Esophagus (tissue), 2 donors: ENCODE measurements around the gene CAMKK1. TPM values are rescaled to one million over a fixed set of nuclear protein-coding genes. Genes with fewer than 3 reads are reported as not detected.

Experiments
- H3K27ac ChIP-seq, 2 donors: one replicate each; pipeline ENCODE4 v1.5.1; 2013; ENCODE audit warnings: low read depth in 2 of 2, mild to moderate bottlenecking in 2 of 2, inconsistent platforms in 1 of 2, low read length in 1 of 2, moderate library complexity in 1 of 2
- H3K27me3 ChIP-seq, 2 donors: one replicate each; pipeline ENCODE4 v1.6.1; 2013; ENCODE audit warnings: low read length in 2 of 2, control low read depth in 1 of 2, mild to moderate bottlenecking in 1 of 2; ENCODE audit not compliant: insufficient read depth in 2 of 2, control insufficient read depth in 1 of 2
- H3K36me3 ChIP-seq, 2 donors: one replicate each; pipeline ENCODE4 v1.6.1; 2013; ENCODE audit warnings: low read length in 1 of 2; ENCODE audit not compliant: control insufficient read depth in 2 of 2, insufficient read depth in 2 of 2
- H3K4me1 ChIP-seq, 2 donors: one replicate each; pipeline ENCODE4 v1.6.1; 2013; ENCODE audit warnings: low read length in 1 of 2; ENCODE audit not compliant: control insufficient read depth in 2 of 2, insufficient read depth in 2 of 2
- H3K4me3 ChIP-seq, 2 donors: one replicate each; pipeline ENCODE4 v1.5.1; 2013; ENCODE audit warnings: low read length in 2 of 2, mild to moderate bottlenecking in 2 of 2, low read depth in 1 of 2, moderate library complexity in 1 of 2
- H3K9me3 ChIP-seq, 2 donors: one replicate each; pipeline ENCODE4 v1.6.1; 2013; ENCODE audit warnings: mild to moderate bottlenecking in 2 of 2, low read depth in 1 of 2, low read length in 1 of 2, moderate library complexity in 1 of 2; ENCODE audit not compliant: control insufficient read depth in 2 of 2, insufficient read depth in 1 of 2
- WGBS, 2 donors: extraction: QIAGEN DNeasy Blood & Tissue Kit; methylation state at CpG; one replicate each; pipeline ENCODE4 v1.1.7; 2013; 5-methylcytosine and 5-hydroxymethylcytosine counted together
- polyA plus RNA-seq, 2 donors: library from polyadenylated mRNA; stranded (reverse); fragments of 200-250 nt; gene quantifications; one replicate each; pipeline ENCODE4 v1.2.3, GENCODE V29; 2013
- donor health status: healthy with polysubstance abuse.
- donor health status: Bipolar disorder and iron deficiency.

CAMKK1 gene
- polyA plus RNA-seq, 2 donors = 4.9 to 5.3 TPM

DNA sequence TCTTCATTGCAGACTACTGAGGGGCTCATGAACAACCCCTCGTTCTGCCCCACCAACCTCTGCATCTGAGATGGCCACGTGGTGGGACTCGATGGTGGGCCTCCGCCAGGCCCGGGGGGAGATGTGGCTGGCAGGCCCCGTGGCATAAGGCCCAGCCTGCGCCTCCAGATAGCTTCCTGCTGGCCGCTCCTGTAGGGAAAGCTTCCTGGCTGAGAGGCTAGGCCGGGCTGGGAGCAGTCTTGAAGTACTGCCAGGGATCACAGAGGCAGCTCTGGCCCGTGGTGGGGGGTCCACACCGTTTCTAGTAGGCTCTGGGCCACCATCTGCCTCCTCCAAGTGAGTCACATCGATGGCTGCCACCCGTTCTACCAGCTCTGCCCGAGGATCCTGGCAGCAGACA, 7.6 kb downstream of the CAMKK1 start:
- WGBS, 2 donors = 72 to 87% methylated on average over 14 of the region's 14 CpGs
- H3K36me3 ChIP-seq = peaks cover 0 to 23% of the 10 kb centered on the region in 2 donors
- peaks cover 2 to 32% of the 10 kb centered on the region in 2 donors for H3K4me1 ChIP-seq

DNA sequence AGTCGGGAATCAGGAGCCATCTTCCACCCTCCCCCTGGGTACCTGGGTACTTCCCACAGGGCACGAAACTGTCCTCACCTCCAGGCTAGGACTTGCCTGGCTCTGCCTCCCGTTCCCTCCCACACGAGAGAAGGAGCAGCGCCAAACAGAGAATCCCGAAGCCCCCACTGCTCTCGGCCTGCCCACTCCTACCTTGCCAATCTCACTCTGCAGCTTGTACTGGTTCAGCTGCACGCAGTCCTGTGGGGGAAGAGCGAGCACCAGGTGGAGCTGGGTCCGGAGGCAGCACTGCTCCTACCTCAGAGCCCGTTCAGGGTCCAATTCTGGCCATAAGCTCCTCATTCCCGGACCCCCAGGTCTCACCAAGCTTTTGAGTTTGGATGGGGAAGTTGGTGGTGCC, 8.7 kb downstream of the CAMKK1 start:
- Histone ChIP-seq H3K36me3 (peaks cover 0 to 29% of the 10 kb centered on the region in 2 donors), H3K27ac (no peak overlapping the region), H3K4me3 (no peak overlapping the region), H3K9me3 (no peaks in the 10 kb centered on the region), H3K4me1 (peaks cover 2 to 21% of the 10 kb centered on the region in 2 donors), H3K27me3 (no peaks in the 10 kb centered on the region)
- 80 to 88% methylated on average over 12 of the region's 12 CpGs for WGBS, 2 donors

More for the DNA sequence above, 7.6 kb downstream of the CAMKK1 start:
- no peaks in the 10 kb centered on the region for H3K9me3 ChIP-seq
- no peaks in the 10 kb centered on the region for H3K27me3 ChIP-seq
- H3K4me3 ChIP-seq = no peak overlapping the region
- H3K27ac ChIP-seq = no peak overlapping the region

DNA sequence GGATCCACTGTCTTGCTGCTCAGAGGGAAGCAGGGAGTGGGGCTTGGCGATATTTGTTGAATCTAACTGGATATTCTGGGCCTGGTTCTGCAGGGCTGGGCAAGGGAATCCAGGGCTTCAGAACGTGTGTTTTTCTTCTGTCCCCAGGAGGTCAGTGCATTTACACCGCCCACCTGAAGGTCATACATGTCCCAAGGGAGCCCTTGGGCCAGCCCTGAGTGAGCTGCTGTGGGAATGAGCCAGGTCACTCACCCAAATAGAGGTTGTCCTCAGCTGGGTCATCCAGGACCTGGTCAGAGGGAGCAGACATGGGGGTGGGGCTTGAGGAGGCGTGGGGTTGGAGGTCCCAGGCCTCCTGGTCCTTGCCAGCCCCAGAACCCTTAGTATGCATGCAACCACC, 10.6 kb downstream of the CAMKK1 start:
- Histone ChIP-seq H3K4me1 (peaks cover 0 to 8% of the 10 kb centered on the region in 2 donors), H3K27me3 (no peaks in the 10 kb centered on the region), H3K36me3 (peaks cover 0 to 30% of the 10 kb centered on the region in 2 donors), H3K9me3 (no peaks in the 10 kb centered on the region), H3K4me3 (no peak overlapping the region), H3K27ac (no peak overlapping the region)
- whole genome bisulfite sequencing, 2 donors = 76 to 88% methylated on average over 4 of the region's 4 CpGs

DNA sequence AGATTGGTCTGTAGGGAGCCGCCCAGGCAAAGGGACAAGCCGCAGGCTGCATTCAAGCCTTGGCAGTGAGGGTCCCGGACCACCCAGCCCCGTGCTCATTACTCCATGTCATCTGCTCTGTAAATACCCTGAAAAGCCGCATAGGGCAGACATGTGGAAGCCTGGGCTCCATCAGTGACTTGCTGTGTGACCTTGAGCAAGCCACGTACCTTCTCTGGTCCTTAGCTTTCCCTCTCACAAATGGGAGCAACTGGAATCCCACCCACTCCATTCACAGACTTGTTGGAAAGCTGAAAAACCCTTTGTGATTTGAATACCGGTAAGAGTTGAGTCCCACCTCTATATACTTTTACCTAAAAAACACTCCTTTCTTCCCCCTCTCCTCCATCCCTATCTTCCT, 11.9 kb downstream of the CAMKK1 start:
- H3K9me3 ChIP-seq = no peaks in the 10 kb centered on the region
- H3K27ac ChIP-seq = no peak overlapping the region
- 89 to 92% methylated on average over 7 of the region's 7 CpGs for WGBS, 2 donors
- no peaks in the 10 kb centered on the region for H3K27me3 ChIP-seq
- no peaks in the 10 kb centered on the region for H3K4me1 ChIP-seq
- no peak overlapping the region for H3K4me3 ChIP-seq
- peaks cover 0 to 36% of the 10 kb centered on the region in 2 donors for H3K36me3 ChIP-seq

DNA sequence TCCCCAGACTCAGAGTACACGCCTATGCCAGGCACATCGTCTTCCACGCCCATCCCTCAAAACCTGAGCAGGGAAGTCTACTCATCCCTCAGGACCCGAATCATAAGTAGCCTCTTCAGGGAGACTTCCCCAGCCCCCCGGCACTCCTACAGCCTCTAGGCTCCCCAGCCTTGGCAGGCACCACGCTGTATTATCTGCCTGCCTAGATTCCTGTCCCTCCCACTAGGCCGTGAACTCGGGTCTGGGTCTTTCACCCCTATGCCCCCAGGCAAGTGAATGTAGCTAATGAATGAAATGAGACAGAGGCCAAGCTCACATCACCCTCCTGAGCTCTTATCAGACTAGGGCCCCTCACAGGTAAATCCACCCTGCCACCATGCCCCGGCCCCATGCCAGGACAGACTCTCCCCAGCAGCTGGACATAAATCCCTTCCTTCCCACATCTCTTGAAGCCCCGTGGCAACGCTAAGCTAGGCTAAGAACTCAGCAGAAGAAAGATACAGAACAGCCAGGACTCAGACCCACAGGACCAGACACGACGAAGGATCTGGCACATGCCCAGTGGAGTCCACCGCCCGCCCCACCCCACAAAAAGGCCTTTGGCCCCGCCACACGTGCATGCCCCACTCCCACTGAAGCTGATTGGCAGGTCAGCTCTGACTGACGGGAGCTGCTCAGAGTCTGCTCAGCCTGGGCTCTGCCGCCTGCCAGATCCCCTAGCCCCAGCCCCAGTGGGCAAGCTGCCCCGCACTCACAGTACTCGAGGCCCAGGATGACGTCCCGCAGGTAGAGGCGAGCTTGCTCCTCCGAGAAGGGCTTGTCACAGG, 13.0 kb downstream of the CAMKK1 start:
- H3K4me3 ChIP-seq = no peak overlapping the region
- H3K36me3 ChIP-seq = peaks cover 0 to 36% of the 10 kb centered on the region in 2 donors
- 66 to 67% methylated on average over 25 of the region's 25 CpGs for WGBS, 2 donors
- H3K27ac ChIP-seq = no peak overlapping the region
- no peaks in the 10 kb centered on the region for H3K4me1 ChIP-seq
- no peaks in the 10 kb centered on the region for H3K9me3 ChIP-seq
- H3K27me3 ChIP-seq = no peaks in the 10 kb centered on the region

DNA sequence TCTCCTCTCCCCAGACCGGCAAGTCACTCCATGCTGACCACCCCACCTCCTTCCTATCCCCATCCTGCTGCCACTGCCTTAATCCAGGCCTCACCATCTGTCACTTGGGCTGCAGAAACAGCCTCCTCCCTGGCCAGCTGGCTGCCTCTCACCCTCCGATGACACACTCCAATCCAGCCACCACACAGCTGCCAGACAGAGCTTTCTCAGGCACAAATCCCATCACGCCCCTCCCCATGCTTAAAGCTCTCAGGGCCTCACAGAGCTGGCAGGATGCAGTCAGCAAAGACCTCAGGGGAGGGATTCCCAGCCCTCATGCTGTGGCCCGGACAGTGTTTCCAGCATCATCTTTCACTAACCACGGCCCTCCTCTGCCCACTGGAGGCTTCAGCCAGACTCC, 13.7 kb downstream of the CAMKK1 start:
- H3K4me3 ChIP-seq = no peak overlapping the region
- H3K9me3 ChIP-seq = no peaks in the 10 kb centered on the region
- H3K27me3 ChIP-seq = no peaks in the 10 kb centered on the region
- H3K4me1 ChIP-seq = no peaks in the 10 kb centered on the region
- peaks cover 0 to 33% of the 10 kb centered on the region in 2 donors for H3K36me3 ChIP-seq
- WGBS, 2 donors = 61 to 67% methylated on average over 5 of the region's 5 CpGs
- no peak overlapping the region for H3K27ac ChIP-seq

DNA sequence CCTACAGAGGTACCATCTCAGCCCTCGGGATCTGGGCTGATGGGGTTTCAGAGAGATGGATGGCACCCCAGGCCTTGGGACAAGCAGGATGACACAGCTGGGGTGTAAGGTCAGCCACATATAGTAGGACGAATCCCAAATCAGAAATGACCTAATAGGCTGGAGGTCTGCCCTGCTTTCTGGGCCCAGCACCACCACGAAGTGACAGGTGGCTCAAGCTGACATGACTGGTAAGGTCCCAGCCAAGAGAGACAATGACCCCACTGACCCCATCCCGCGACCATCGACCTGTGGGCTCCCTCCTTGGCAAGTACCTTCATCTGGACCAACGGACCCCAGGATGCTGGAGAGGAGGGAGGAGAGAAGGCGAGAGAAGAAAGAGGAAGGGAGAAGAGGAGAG, 15.6 kb downstream of the CAMKK1 start:
- no peaks in the 10 kb centered on the region for H3K27me3 ChIP-seq
- no peaks in the 10 kb centered on the region for H3K4me1 ChIP-seq
- H3K9me3 ChIP-seq = no peaks in the 10 kb centered on the region
- H3K27ac ChIP-seq = no peak overlapping the region
- H3K4me3 ChIP-seq = no peak overlapping the region
- H3K36me3 ChIP-seq = peaks cover 4 to 34% of the 10 kb centered on the region in 2 donors
- WGBS, 2 donors = 79 to 88% methylated on average over 8 of the region's 8 CpGs

DNA sequence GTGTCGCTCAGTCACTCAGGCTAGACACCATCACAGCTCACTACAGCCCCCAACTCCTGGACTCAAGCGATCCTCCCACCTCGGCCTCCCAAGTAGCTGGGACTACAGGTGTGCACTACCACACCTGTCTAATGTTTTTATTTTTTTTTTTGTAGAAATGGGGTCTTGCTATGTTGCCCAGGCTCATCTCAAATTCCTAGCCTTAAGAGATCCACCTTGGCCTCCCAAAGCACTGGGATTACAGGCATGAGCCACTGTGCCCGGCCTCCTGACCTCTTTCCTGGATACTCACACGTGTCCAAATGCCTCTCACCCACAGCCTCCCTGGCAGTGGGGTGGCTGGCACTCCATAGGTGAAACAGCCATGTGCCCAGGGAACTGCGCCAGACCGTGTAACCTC, 17.5 kb downstream of the CAMKK1 start:
- Histone ChIP-seq H3K27me3 (no peaks in the 10 kb centered on the region), H3K27ac (no peak overlapping the region), H3K4me1 (peaks cover 0 to 4% of the 10 kb centered on the region in 2 donors), H3K9me3 (no peaks in the 10 kb centered on the region), H3K36me3 (peaks cover 4 to 38% of the 10 kb centered on the region in 2 donors), H3K4me3 (no peak overlapping the region)
- WGBS, 2 donors = 94 to 95% methylated on average over 7 of the region's 7 CpGs

DNA sequence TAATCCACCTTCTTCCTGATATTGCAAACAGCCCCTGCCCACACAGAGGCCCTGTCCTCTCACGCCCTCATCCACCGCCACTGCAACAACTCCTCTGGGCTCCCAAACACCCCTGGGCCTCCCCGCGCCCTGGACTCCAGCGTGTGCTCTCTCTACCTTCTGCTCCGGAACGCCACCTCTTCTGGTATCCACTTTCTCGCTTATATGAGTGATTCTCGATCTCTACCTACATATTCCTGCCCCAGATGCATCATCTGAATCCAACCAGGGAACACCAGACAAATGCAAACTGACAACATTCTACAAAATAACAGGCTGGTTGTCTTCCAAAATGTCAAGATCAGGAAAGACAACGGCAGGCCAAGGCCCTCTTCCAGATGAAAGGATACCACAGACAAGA, 19.0 kb downstream of the CAMKK1 start:
- WGBS, 2 donors = 94 to 95% methylated on average over 10 of the region's 10 CpGs
- Histone ChIP-seq H3K4me3 (no peak overlapping the region), H3K36me3 (peaks cover 4 to 33% of the 10 kb centered on the region in 2 donors), H3K27me3 (no peaks in the 10 kb centered on the region), H3K4me1 (peaks cover 0 to 4% of the 10 kb centered on the region in 2 donors), H3K27ac (no peak overlapping the region), H3K9me3 (no peaks in the 10 kb centered on the region)

DNA sequence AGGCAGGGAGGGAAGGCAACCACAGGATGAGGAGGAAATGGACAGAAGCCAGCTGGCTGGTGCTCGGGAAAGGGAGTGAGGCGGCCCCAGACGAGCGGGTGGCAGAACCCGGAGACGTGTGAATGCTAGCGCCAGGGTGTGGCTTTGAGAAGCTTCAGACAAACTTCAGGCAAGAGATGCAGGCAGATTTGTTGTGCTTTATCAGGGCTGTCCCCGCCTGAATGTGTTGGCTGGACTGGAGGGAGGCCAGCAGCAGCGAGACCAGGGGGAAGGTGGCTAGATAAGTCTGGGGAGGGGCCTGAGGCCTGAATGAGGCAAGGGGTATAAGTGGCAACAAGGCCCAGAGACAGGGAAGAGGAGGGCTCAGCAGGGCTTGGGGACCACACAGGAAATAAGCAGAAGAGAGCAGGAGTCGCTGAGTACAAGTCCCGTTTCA, 22.0 kb downstream of the CAMKK1 start:
- 33 to 42% methylated on average over 11 of the region's 11 CpGs for WGBS, 2 donors
- no peaks in the 10 kb centered on the region for H3K27me3 ChIP-seq
- H3K4me3 ChIP-seq = no peak overlapping the region
- no peaks in the 10 kb centered on the region for H3K9me3 ChIP-seq
- peaks cover 4 to 24% of the 10 kb centered on the region in 2 donors for H3K36me3 ChIP-seq
- H3K4me1 ChIP-seq = peaks cover 0 to 4% of the 10 kb centered on the region in 2 donors
- H3K27ac ChIP-seq = no peak overlapping the region
